ENCODE data around the gene HNF1A.

GRCh38 chr12:121026274-121027045 lies 48.1 kb downstream of the HNF1A start:
- no peak for TF ChIP-seq CTCF (IDR thresholded peaks at IDR 0.05)
- TF ChIP-seq POLR2A (IDR thresholded peaks at IDR 0.05), result no peak
